ENCODE measurements around the gene VRK3.
"Not testable (repeated sequence)": the region's sequence is repeated elsewhere in the genome, so short reads cannot be mapped to it uniquely, and the experiment has no call there.

VRK3 gene, protein sequence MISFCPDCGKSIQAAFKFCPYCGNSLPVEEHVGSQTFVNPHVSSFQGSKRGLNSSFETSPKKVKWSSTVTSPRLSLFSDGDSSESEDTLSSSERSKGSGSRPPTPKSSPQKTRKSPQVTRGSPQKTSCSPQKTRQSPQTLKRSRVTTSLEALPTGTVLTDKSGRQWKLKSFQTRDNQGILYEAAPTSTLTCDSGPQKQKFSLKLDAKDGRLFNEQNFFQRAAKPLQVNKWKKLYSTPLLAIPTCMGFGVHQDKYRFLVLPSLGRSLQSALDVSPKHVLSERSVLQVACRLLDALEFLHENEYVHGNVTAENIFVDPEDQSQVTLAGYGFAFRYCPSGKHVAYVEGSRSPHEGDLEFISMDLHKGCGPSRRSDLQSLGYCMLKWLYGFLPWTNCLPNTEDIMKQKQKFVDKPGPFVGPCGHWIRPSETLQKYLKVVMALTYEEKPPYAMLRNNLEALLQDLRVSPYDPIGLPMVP

GRCh38 chr19:50025022-50025793 is at the start of gene VRK3:
TSS of gene VRK3 (minus strand) at chr19:50025372. CDS start at chr19:50016162, 9,210 bp downstream.
- peak; percentile 100 for DNase-seq

GRCh38 chr19:50068382-50068781 is 43.2 kb upstream of the VRK3 start:
- DNase-seq, result not testable (repeated sequence)

GRCh38 chr19:50067575-50067974 is 42.4 kb upstream of the VRK3 start:
- no peak for DNase-seq

DNA sequence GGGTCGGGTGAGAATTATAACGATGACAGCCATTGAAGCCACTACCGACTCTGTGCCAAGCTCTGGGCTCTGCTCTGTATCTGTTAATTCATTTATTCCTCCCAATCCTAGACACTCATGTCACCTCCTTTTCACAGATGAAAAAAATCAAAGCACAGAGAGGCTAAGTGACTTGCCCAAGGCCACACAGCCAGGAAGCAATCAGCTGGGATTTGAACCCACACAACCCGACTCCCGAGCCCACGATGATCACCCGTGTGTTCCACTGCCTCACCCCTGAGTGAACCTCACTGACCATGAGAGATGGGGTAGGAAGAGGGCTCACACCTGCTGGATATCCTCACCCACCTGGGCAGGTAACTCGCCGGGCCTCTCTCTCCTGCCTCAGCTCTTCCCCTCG is 40.8 kb upstream of the VRK3 start:
- no peak for DNase-seq

DNA sequence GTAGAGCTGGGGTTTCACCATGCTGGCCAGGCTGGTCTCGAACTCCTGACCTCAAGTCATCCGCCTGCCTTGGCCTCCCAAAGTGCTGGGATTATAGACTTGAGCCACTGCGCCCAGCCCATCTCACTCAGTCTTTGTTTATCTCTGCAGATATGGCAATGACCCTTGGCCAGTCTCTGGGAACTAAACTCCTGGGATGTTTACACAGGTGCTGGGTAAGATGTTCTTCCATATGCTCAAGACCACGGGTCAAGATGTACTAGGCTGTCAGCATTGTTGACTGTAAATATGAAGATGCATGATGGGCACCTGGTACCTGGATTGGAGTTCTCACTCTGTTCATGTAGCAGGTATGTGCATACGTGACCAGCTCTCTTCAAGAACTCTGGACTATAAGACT is 36.5 kb upstream of the VRK3 start:
- no peak for DNase-seq

- DNase-seq, result no peak
Observed at GRCh38 chr19:50060107-50060506, 34.9 kb upstream of the VRK3 start.

DNA sequence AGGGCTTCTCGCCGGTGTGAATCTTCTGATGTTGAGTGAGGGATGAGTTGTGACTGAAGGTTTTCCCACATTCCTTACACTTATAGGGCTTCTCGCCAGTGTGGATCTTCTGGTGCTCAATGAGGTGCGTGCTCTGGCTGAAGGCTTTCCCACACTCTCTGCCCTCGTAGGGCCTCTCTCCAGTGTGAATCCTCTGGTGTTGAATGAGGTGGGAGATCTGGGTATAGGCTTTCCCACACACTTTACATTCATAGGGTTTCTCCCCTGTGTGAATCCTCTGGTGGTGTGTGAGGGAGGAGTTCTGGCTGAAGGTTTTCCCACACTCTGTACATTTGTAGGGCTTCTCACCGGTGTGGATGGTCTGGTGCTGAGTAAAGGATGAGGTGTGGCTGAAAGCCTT is 33.9 kb upstream of the VRK3 start:
- DNase-seq, result no peak

GRCh38 chr19:50058425-50058824 is 33.3 kb upstream of the VRK3 start:
- DNase-seq, result no peak

GRCh38 chr19:50053119-50053518 is 27.9 kb upstream of the VRK3 start:
- DNase-seq, result no peak

GRCh38 chr19:50051964-50052363 is 26.8 kb upstream of the VRK3 start:
- DNase-seq, result no peak

DNA sequence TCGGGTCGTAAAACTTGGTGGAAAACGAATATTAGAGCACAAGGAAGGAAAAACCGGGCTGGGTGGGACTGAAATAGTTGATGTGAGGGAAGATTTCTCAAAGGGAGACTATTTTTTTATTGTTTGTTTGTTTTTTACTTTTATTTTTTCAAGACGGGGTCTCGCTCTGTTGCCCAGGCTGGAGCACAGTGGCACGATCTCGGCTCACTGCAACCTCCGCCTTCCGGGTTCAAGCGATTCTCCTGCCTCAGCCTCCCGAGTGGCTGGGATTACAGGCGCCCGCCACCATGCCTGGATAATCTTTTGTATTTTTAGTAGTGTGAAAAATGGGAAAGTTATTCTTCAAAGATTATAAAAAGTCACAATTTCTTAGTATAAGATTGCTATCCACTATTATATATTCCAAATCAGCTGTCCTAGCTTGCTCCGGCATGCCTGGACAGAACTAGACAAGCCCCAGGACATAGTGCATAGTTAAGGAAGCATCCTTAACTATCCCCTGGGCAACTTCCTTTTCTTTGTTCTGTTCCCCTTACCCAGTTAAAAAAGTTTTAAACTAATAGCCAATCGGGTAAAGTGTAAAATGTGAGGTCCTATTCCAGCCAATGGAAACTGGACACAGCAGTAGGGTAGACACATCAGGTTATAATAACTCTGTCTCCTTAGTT is 26.2 kb upstream of the VRK3 start:
- not testable (repeated sequence) for DNase-seq

GRCh38 chr19:50050406-50051227 is 25.4 kb upstream of the VRK3 start:
- peak; percentile 44 for DNase-seq

DNA sequence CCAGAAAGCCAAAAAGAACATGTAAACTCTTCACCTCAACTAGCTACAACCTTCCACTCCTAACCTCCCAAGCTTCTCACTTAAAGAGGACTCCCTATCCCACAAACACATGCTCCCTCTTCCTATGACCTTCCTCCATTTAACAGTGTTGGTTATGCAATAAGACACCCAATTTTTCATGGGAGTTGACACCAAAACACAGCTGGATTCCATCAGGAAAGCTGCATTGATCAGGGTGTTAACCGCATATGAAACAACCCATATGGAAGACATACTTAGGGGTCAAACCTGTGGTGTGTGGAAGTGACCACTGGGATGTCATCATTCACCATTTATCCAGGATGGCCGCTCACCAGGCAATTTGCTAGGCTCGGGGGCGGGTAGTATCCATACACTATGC is 22.5 kb upstream of the VRK3 start:
- DNase-seq, result no peak

GRCh38 chr19:50046649-50047503 is 21.7 kb upstream of the VRK3 start:
- DNase-seq, result no peak

- DNase-seq, result no peak
Observed at GRCh38 chr19:50044922-50045321, 19.8 kb upstream of the VRK3 start.

DNA sequence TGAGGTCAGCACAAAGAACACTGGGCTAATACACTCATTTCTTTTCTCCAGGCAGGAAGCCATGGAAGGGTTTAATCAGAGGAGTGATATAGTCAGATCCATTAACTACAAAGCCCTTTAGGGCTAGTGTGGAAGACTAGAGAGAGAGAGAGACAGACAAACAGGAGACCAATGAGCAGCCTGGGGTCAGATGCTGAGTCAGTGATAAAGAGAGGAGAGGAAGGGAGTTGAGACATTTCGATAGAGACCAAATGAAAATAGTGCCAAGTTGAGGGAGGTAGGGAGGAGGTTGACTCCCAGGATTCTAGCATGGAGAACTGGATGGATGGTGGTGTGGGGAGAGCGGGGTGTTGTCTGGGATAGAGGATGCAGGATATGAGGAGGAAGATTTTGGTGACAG is 18.8 kb upstream of the VRK3 start:
- no peak for DNase-seq

GRCh38 chr19:50042363-50043024 is 17.3 kb upstream of the VRK3 start:
- no peak for DNase-seq

DNA sequence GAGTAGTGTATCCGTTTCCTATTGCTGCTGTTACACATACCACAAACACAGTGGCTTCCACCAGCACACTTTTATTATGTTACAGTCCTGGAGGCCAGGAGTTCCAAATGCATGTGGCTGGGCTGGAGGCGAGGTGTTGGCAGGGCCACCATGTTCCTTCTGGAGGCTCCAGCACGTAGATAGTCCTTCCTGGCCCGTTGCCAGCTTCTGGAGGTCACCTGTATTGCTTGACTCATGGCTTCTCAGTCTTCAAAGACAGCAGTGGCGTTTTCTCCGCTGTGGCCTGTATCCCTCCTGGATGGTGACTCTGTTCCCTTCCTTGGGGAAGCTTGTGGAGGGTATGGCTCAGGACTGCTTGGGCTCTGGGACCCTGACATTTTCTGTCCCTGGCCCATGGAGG is 15.8 kb upstream of the VRK3 start:
- DNase-seq, result no peak

DNA sequence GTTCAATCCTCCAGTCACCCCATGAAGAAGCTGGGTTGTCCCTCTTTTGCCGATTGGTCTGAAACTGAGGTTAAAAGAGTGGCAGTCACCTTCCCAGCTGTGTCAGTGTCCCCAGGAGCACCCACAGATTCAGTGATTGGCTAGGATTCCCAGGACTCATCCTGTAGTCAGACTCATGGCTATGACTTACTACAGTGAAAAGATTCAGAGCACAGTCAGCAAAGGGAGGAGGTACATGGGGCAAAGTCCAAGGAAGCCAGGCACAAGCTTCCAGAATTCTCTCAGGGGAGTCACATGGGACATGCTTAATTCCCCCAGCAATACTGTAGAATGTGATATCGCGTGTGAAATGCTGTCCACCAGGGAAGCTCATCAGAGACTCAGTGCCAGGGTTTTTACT is 14.8 kb upstream of the VRK3 start:
- DNase-seq, result no peak

GRCh38 chr19:50036908-50037307 is 11.7 kb upstream of the VRK3 start:
- no peak for DNase-seq

- DNase-seq, result no peak
Observed at GRCh38 chr19:50030937-50031336, 5.8 kb upstream of the VRK3 start.
